Gastroesophageal sphincter (tissue), 3 donors: ENCODE results near the gene HS6ST3.

Source experiments
- EP300 ChIP-seq: sonication (generic); formaldehyde crosslinking; IDR thresholded peaks from one replicate; pipeline ENCODE4 v1.6.1; 2017; ENCODE audit warnings: antibody characterized with exemption, mild to moderate bottlenecking
- POLR2A ChIP-seq, 2 donors: fragments of 450-650 bp; IDR thresholded peaks; one replicate each; pipeline ENCODE4 v1.6.1; 2017; ENCODE audit warnings: antibody characterized with exemption in 2 of 2, mild to moderate bottlenecking in 2 of 2, moderate library complexity in 1 of 2
- POLR2AphosphoS5 ChIP-seq: sonication (generic); formaldehyde crosslinking; IDR thresholded peaks from one replicate; pipeline ENCODE4 v1.6.1; 2017; ENCODE audit warnings: antibody characterized with exemption
- TF ChIP-seq, protein P1 (sequence below), 4 experiments: fragments of 200-600 bp in 2 of 4; fragments of 450-650 bp in 2 of 4; sonication (generic) in 1 of 4; IDR thresholded peaks; one replicate each; pipeline ENCODE4 v1.5.1; 2017 to 2019; ENCODE audit warnings: antibody characterized with exemption in 4 of 4, mild to moderate bottlenecking in 2 of 4, moderate library complexity in 2 of 4

DNA sequence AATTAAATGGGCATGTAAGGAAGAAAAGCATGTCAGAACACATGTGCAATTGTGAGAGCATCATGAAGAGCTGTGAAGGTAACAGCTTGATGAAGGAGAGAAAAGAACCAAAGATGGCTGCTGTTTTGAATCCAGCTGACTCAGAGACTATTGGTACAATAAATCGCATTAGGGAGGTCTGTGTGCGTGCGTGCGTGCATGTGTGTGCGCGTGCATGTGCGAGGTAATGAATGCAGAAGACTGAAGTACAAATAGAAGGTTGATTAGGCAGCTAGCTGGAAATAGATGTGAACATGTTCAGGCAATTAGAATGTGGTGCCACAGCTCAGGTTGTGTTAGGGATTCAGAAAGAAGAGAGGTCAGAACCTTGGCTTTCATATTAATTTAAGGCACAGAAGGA, 463.9 kb downstream of the HS6ST3 start:
- TF ChIP-seq, protein P1, sequence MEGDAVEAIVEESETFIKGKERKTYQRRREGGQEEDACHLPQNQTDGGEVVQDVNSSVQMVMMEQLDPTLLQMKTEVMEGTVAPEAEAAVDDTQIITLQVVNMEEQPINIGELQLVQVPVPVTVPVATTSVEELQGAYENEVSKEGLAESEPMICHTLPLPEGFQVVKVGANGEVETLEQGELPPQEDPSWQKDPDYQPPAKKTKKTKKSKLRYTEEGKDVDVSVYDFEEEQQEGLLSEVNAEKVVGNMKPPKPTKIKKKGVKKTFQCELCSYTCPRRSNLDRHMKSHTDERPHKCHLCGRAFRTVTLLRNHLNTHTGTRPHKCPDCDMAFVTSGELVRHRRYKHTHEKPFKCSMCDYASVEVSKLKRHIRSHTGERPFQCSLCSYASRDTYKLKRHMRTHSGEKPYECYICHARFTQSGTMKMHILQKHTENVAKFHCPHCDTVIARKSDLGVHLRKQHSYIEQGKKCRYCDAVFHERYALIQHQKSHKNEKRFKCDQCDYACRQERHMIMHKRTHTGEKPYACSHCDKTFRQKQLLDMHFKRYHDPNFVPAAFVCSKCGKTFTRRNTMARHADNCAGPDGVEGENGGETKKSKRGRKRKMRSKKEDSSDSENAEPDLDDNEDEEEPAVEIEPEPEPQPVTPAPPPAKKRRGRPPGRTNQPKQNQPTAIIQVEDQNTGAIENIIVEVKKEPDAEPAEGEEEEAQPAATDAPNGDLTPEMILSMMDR (IDR thresholded peaks at IDR 0.05) = no peak
- TF ChIP-seq POLR2AphosphoS5 (no peak), EP300 (no peak), POLR2A (IDR thresholded peaks at IDR 0.05) (no peak)
